Measurements from ENCODE around the gene HESX1. TPM values are rescaled to one million over a fixed set of nuclear protein-coding genes. Genes with fewer than 3 reads are reported as not detected.
A peak's percentile ranks its signal among the peaks of the same experiment; 100 is the strongest.

HESX1 gene
- 0.24 and 0.63 TPM in 2 replicates for total RNA-seq

GRCh38 chr3:57199895-57200297, at the start of gene HESX1:
HESX1 (minus strand) TSS chr3:57199978; CDS start chr3:57199918, 60 bp downstream.
- Mint-ChIP-seq H3K9me3 (no peaks in the 10 kb centered on the region), H3K27me3 (peaks cover 6% of the 10 kb centered on the region), H3K4me3 (no peak within 1 kb of the TSS), H3K4me1 (no peaks in the 10 kb centered on the region), H3K27ac (no peak within 1 kb of the TSS), H3K36me3 (ENCODE audit: low read depth) (no peaks in the 10 kb centered on the region)
- intact Hi-C loops (cut with micrococcal nuclease), result no loop called here
- DNase-seq, result no peak

DNA sequence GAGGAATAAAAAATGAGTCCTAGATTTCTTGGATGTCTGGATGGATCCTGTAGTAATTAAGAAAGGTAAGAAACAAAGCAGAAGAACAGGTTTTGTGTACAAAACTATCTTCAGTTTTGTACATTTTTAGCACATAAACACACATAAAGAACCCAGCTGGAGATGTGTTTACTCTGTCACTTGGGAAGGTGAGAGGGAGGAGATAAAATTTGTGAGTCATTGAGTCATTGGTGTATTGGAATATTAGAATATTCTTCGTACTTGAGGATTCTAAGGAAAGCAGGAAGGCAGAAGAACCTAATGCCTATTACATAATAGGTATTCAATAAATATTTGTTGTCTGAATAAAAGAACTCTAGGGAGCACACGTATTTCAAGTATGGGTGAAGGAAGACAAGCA, 45.2 kb upstream of the HESX1 start:
- intact Hi-C loops (cut with micrococcal nuclease), result no loop called here
- H3K27me3 Mint-ChIP-seq, result no peaks in the 10 kb centered on the region
- no peak for DNase-seq
- peaks cover 60% of the 10 kb centered on the region for H3K36me3 Mint-ChIP-seq (ENCODE audit: low read depth)
- no peaks in the 10 kb centered on the region for H3K9me3 Mint-ChIP-seq
- H3K4me1 Mint-ChIP-seq, result no peaks in the 10 kb centered on the region
- peak overlapping the region; percentile 17 for H3K27ac Mint-ChIP-seq
- no peak overlapping the region for H3K4me3 Mint-ChIP-seq

- Mint-ChIP-seq H3K4me1 (peaks cover 8% of the 10 kb centered on the region), H3K27ac (peak overlapping the region; percentile 29), H3K27me3 (no peaks in the 10 kb centered on the region), H3K36me3 (ENCODE audit: low read depth) (peaks cover 33% of the 10 kb centered on the region), H3K4me3 (no peak overlapping the region), H3K9me3 (peaks cover 4% of the 10 kb centered on the region)
- intact Hi-C loops (cut with micrococcal nuclease), result no loop called here
- DNase-seq, result no peak
Observed at GRCh38 chr3:57234613-57235575, 35.1 kb upstream of the HESX1 start.

GRCh38 chr3:57233799-57234198, 34.0 kb upstream of the HESX1 start:
- peaks cover 2% of the 10 kb centered on the region for H3K9me3 Mint-ChIP-seq
- H3K27me3 Mint-ChIP-seq, result no peaks in the 10 kb centered on the region
- DNase-seq, result no peak
- no peak overlapping the region for H3K4me3 Mint-ChIP-seq
- peaks cover 27% of the 10 kb centered on the region for H3K36me3 Mint-ChIP-seq (ENCODE audit: low read depth)
- H3K27ac Mint-ChIP-seq, result no peak overlapping the region
- intact Hi-C loops (cut with micrococcal nuclease), result no loop called here
- peaks cover 14% of the 10 kb centered on the region for H3K4me1 Mint-ChIP-seq

DNA sequence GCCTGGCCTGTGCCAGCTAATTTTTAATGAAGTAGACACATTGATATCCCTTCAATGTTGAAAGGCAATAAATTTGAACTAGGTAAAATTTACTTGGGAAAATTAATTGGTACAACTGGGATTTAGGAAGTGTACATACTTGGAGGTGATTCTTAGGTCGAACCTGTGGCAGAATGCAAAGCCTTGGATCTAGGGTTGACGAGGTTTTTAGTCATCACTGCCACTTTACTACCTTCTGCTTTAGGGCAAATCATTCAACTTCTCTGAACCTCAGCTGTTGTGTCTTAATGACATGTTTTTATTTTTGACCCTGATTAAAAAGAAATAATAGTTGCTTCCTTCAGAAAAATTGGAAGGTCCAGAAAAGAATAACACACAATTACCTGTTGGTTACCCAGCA, 30.2 kb upstream of the HESX1 start:
- H3K4me3 Mint-ChIP-seq, result no peak overlapping the region
- H3K9me3 Mint-ChIP-seq, result no peaks in the 10 kb centered on the region
- intact Hi-C loops (cut with micrococcal nuclease), result no loop called here
- H3K27ac Mint-ChIP-seq, result no peak overlapping the region
- H3K27me3 Mint-ChIP-seq, result no peaks in the 10 kb centered on the region
- DNase-seq, result no peak
- H3K36me3 Mint-ChIP-seq (ENCODE audit: low read depth), result peaks cover 15% of the 10 kb centered on the region
- peaks cover 20% of the 10 kb centered on the region for H3K4me1 Mint-ChIP-seq

DNA sequence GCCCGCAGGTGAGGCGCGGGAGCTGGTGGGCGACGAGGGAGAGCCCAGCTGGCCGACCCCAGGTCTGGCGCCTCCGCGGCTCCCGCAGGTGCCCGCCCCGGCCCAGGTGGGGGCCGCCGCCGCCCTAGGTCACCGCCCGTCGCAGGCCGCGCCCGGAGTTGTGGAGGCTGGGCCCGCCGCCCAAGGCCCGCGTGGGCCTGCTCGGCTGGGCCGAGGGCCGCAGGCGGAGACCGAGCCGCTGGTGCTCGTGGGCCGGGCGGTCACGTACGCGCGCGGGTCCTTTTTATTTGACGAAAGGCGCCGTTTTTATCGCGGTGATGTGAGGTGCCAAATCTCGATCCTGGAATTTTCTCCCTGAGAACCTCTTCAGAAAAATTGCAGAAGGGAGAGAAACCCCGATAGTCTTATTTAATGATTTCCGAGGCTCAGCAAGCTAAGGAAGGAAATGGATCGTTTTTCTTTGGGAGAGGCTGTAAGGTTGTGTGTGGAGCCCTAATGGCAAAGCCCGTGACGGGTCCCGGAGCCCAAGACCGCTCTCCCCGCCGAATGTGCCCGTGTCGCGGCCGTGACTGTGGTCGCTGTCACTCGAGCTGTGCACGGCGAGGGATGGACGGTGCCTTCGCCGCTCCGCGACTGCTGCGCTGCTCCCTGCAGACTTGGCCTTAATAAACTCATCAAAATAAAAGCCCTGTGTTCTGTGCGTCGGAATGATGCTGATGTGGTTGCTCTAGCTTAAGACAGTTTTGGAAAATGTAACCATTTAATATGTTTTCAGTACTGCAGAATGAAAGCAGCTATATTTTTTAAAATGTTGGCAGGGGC, 28.4 kb upstream of the HESX1 start:
- Mint-ChIP-seq H3K4me3 (peak overlapping the region; percentile 91), H3K9me3 (no peaks in the 10 kb centered on the region), H3K27me3 (no peaks in the 10 kb centered on the region), H3K36me3 (ENCODE audit: low read depth) (peaks cover 11% of the 10 kb centered on the region), H3K27ac (peak overlapping the region; percentile 87), H3K4me1 (peaks cover 20% of the 10 kb centered on the region)
- peak; percentile 87 for DNase-seq
- intact Hi-C loops (cut with micrococcal nuclease), result loop anchor here (2.0 to 10.0 kb wide), 9 partner anchors 57 to 671 kb away; partner anchors contain the start of genes ARF4, CCDC66, DENND6A and PDE12

DNA sequence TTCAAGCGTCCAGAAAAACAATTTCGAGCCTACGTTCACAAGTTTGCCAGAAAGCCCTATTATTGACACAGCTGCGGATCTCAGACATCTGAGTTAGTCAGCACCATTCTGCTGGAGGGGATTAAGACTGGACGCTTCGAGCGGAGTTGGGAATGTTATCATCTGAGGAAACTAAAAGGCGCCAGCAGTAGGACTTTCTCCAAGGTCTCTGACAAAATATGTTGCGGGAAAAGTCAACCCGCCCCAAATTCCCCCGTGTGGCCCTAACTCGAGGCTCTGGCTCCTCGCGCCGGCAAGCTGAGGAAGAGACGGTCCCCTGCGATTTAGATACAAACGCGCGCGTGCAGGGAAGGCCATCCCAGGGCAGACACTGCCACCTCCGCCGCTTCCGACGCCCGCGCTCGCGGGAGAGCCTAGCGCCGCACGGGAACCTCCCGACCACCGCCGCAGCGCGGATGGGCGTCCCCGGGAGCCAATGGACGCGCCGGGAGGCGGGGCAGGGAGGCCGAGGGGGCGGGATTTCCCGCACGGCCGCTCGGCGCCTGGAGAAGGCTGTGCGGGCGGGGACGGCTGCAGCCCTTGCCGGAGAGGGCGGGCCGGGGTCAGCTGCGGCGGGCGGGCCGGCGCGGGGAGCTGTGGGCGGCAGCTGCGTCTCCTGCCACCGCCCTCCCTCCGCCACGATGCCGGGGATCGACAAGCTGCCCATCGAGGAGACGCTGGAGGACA, 27.6 kb upstream of the HESX1 start, which contains the start of gene APPL1:
TSS of gene APPL1 (plus strand) at position 526 of the 726 bp plus-strand sequence. CDS start at position 681, 155 bp downstream.
- Mint-ChIP-seq H3K27me3 (no peaks in the 10 kb centered on the region), H3K4me1 (peaks cover 18% of the 10 kb centered on the region), H3K27ac (peak within 1 kb of the TSS; percentile 87), H3K4me3 (peak within 1 kb of the TSS; percentile 91), H3K9me3 (no peaks in the 10 kb centered on the region), H3K36me3 (ENCODE audit: low read depth) (peaks cover 7% of the 10 kb centered on the region)
- DNase-seq, result peak; percentile 98
- intact Hi-C loops (cut with micrococcal nuclease), result loop anchor here (2.0 to 10.0 kb wide), 9 partner anchors 57 to 670 kb away; partner anchors contain the start of genes ARF4, CCDC66, DENND6A and PDE12

- Mint-ChIP-seq H3K27me3 (no peaks in the 10 kb centered on the region), H3K9me3 (no peaks in the 10 kb centered on the region), H3K4me3 (peak overlapping the region; percentile 1), H3K4me1 (peaks cover 17% of the 10 kb centered on the region), H3K36me3 (ENCODE audit: low read depth) (peaks cover 5% of the 10 kb centered on the region), H3K27ac (no peak overlapping the region)
- intact Hi-C loops (cut with micrococcal nuclease), result loop anchor here (2.0 to 10.0 kb wide), 9 partner anchors 55 to 669 kb away; partner anchors contain the start of genes ARF4, CCDC66, DENND6A and PDE12
- DNase-seq, result no peak
Observed at GRCh38 chr3:57226176-57226575, 26.4 kb upstream of the HESX1 start.

GRCh38 chr3:57224856-57225255, 25.1 kb upstream of the HESX1 start:
- no peaks in the 10 kb centered on the region for H3K9me3 Mint-ChIP-seq
- no peak for DNase-seq
- intact Hi-C loops (cut with micrococcal nuclease), result loop anchor here (5.0 to 10.0 kb wide), 8 partner anchors 123 to 668 kb away; partner anchors contain the start of genes ARF4, CCDC66, DENND6A and PDE12
- H3K27ac Mint-ChIP-seq, result no peak overlapping the region
- no peak overlapping the region for H3K4me3 Mint-ChIP-seq
- H3K36me3 Mint-ChIP-seq (ENCODE audit: low read depth), result peaks cover 2% of the 10 kb centered on the region
- no peaks in the 10 kb centered on the region for H3K27me3 Mint-ChIP-seq
- peaks cover 15% of the 10 kb centered on the region for H3K4me1 Mint-ChIP-seq

DNA sequence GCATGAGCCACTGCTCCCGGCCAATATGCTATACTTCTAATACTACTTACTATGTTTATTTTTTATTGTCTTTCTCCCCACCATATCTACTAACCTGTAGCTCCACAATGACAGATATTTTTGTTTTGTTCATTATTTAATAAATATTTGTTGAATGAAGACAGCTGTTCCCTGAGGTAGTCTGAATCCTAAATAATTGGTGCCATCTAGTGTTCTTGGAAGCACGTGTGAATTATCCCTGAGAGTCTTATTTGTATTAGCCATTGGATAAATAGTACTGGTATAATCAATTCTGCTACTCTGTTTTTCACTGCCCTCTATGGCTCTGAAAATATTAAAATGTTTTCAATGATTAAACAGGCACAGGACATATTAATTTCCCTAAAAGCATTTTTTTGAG, 22.1 kb upstream of the HESX1 start:
- Mint-ChIP-seq H3K27me3 (peaks cover 6% of the 10 kb centered on the region), H3K9me3 (no peaks in the 10 kb centered on the region), H3K27ac (no peak overlapping the region), H3K4me1 (peaks cover 6% of the 10 kb centered on the region), H3K4me3 (no peak overlapping the region), H3K36me3 (ENCODE audit: low read depth) (no peaks in the 10 kb centered on the region)
- peak; percentile 35 for DNase-seq
- intact Hi-C loops (cut with micrococcal nuclease), result loop anchor here (10.0 kb wide), 2 partner anchors 437 to 527 kb away; no protein-coding TSS in a partner anchor

DNA sequence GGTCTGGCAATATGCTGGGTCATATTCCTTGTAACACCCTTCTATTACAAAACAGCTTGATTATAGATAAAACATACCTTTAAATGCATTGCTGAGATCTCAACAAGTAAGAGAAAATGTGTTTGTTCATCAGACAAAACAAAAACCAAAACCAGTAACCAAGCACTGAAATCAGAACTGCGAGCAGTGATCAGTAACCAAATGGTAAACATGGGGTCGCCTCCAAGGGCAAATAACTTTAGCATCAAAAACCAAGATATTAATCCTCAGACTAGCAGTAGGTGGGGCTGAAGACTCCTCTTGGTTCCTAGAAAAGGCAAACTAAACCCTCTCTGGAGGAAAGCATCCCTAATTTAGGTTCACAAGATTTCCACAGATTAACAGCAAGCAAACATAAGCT, 6.6 kb upstream of the HESX1 start:
- Mint-ChIP-seq H3K4me1 (peaks cover 2% of the 10 kb centered on the region), H3K4me3 (no peak overlapping the region), H3K36me3 (ENCODE audit: low read depth) (no peaks in the 10 kb centered on the region)

GRCh38 chr3:57194641-57195040, 5.1 kb downstream of the HESX1 start:
- Mint-ChIP-seq H3K4me3 (no peak overlapping the region), H3K4me1 (no peaks in the 10 kb centered on the region), H3K36me3 (ENCODE audit: low read depth) (no peaks in the 10 kb centered on the region), H3K27ac (no peak overlapping the region), H3K27me3 (peaks cover 26% of the 10 kb centered on the region), H3K9me3 (no peaks in the 10 kb centered on the region)
- intact Hi-C loops (cut with micrococcal nuclease), result no loop called here
- no peak for DNase-seq

More for the DNA sequence above, 6.6 kb upstream of the HESX1 start:
- intact Hi-C loops (cut with micrococcal nuclease), result no loop called here
- Mint-ChIP-seq H3K27ac (no peak overlapping the region), H3K9me3 (no peaks in the 10 kb centered on the region), H3K27me3 (peaks cover 3% of the 10 kb centered on the region)
- no peak for DNase-seq

DNA sequence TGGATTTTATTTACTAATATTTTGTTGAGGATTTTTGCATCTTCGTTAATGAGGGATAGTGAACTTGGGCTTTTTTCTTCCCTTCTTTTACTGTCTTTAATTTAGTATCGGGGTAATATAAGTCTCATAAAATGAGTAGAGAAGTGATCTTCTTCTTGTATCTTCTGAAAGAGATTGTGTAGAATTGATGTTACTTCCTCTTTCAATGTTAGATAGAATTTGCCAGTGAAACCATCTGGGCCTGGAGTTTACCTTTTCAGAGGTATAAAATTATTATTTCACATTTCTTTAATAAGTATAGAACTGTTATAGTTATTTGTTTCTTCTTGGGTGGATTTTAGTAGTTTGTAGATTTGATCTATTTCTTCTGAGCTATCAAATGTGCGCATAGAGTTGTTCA, 7.8 kb downstream of the HESX1 start:
- peaks cover 23% of the 10 kb centered on the region for H3K27me3 Mint-ChIP-seq
- no peak for DNase-seq
- H3K4me1 Mint-ChIP-seq, result no peaks in the 10 kb centered on the region
- intact Hi-C loops (cut with micrococcal nuclease), result no loop called here
- H3K36me3 Mint-ChIP-seq (ENCODE audit: low read depth), result no peaks in the 10 kb centered on the region
- no peak overlapping the region for H3K4me3 Mint-ChIP-seq
- H3K27ac Mint-ChIP-seq, result no peak overlapping the region
- no peaks in the 10 kb centered on the region for H3K9me3 Mint-ChIP-seq
